Fibroblast of skin of right quadriceps (primary cell): Measurements from ENCODE around the gene ANO3.

Experiments used
- DNase-seq: peaks from one replicate; pipeline ENCODE4 v3.0.0-alpha.2; 2013

ANO3 gene

GRCh38 chr11:26649884-26650283, 318.0 kb downstream of the ANO3 start:
- DNase-seq: peak; percentile 74

DNA sequence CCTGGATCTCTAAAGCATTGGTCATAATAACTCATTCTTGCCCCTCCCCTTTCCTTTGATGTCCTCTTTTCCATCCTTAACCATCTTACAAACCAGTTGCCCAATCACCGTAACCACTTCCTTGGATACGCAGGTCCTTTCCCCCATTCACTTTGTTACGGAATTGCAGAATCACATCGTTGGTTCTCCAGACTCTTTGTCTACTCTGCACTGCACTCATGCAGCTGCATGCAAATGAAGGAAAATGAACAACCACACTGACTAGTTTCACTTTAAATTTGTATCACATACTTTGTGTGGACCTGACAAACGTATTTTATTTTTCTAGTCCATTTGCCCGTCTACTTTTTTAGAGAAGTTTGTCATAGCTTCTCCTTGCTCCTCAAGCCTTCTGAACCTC, 320.0 kb downstream of the ANO3 start:
- DNase-seq: no peak

GRCh38 chr11:26655287-26655686, 323.4 kb downstream of the ANO3 start:
- no peak for DNase-seq

DNA sequence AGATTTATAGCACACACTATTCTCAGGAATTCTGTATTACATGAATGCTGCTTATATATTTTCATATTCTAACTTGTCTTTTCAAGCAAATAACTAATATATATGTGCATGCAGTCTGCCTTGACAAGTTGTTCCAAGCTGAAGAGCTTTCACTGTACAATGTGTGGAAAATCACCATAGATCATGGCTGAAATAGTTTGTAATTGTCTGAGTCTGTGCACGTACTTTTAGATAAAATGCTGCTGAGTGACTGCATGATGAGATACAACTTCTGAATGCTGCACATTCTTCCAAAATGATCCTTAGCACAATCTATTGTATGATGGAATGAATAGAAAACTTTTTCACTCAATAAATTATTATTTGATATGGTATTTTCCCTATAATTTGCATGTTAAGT, 331.0 kb downstream of the ANO3 start:
- no peak for DNase-seq

DNA sequence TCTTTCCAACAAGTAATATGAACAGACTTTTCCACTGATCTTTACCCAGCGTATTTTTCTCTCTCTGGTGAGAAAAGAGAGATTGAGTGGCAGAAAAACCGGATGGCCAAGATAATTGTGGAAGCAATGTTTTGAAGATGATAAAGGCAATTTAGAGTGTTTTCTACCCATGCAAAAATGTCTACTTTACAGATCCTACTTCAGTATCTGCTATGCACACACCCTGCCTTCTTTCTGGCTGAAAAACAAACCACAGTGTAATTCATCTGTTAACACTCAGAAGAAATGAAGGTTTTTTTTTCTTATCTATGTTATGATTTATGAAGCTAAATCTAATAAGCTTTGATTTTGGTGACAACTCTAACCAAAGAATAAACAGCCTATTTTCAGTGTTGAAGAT, 333.1 kb downstream of the ANO3 start:
- no peak for DNase-seq

- no peak for DNase-seq
These were observed 334.0 kb downstream of the ANO3 start for GRCh38 chr11:26665946-26666345.

DNA sequence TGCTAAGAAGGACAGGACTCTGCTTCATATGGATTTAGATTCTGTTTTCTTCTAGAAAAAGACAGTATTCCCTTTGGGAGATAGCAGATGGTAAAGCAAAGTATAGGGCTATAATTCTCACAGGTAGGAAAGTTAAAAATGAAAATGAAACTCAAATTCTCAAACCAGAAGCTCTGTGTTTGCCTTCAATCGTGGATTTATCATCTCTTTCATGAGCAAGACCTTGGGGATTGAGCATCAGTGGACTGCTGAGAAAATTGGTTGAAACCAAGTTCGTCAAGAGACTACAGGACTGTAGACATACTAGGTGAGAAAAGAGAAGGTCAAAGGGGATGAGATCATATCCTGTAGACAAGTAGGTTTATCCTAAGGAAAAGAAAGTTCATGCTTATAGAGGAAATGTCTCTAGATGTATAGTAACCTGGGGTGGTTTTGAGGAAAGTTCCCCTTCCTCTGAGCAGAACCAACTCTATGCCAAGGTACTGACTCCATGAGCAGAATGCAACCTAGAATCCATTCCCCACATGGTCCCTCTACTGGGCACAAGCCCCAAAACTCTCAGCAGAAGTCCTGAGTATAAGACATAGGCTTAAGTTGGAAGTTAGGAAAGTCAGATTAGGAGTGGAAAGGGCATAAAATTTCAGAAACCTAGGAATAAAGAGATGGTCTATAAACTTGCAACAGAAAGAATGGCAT, 343.5 kb downstream of the ANO3 start:
- no peak for DNase-seq

DNA sequence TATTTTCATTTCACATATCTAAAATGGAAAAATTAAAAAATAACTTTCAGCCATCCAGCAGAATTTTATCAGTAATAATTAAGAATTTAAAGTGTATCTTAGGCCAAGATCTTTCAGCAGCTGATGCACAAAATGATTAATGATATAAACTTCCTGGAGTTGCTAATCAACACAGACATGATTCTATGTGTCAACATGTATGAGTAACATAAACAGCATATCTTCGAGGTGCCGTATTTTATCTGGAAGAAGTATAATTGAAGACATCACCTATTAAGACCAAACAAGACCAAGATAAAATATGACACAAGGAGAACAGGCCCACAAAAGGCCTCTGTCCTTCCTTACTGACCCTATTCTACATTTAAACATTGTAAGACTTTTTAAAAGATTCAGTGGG, 344.7 kb downstream of the ANO3 start:
- no peak for DNase-seq

- no peak for DNase-seq
These were observed 345.6 kb downstream of the ANO3 start for GRCh38 chr11:26677566-26677965.

DNA sequence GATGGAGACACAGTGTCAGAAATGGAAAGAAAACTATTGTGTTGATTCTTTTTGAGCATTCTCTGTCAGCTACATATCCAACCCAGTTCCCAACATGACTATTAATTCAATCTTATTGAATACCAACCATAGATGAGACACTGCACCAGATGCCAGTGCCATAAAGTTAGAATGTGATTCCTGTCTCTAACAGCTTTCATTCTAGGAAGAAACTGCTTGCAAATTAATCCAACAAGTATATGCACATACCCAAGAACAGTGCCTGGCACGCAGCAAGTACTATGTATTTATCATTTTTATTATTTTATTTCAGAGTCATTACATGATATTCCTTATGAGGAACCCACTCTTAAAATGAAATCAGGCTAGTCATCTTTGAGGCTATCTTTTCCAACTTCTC, 355.4 kb downstream of the ANO3 start:
- DNase-seq: no peak

- peak; percentile 18 for DNase-seq
These were observed 356.8 kb downstream of the ANO3 start for GRCh38 chr11:26688701-26689100.

GRCh38 chr11:26696330-26696729, 364.4 kb downstream of the ANO3 start:
- no peak for DNase-seq

GRCh38 chr11:26698224-26698623, 366.3 kb downstream of the ANO3 start:
- no peak for DNase-seq

- peak; percentile 26 for DNase-seq
These were observed 368.8 kb downstream of the ANO3 start for GRCh38 chr11:26700574-26701235.

DNA sequence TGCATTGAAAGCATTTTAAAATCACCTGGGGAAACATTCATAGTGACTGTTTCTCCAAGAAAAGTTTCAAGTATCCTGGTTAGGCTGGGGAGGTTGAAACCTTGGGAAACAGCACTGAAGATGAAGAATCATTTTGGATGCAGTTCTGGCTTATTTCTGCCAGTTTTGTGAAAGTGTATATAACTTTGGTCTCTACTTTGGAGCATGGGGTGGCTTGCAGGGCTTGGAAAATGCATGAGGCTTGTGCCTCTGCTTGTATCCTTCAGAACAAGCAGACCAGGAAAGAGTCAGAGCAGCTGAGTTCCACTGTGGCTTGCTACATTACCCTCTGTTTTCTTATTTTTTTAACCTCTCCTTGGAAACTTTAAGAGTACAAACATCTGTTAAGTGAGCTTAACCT, 370.5 kb downstream of the ANO3 start:
- DNase-seq: no peak

GRCh38 chr11:26703411-26704191, 371.7 kb downstream of the ANO3 start:
- no peak for DNase-seq

- DNase-seq: peak; percentile 3
These were observed 372.3 kb downstream of the ANO3 start for GRCh38 chr11:26704249-26704648.

- no peak for DNase-seq
These were observed 374.3 kb downstream of the ANO3 start for GRCh38 chr11:26706181-26706580.

GRCh38 chr11:26708736-26709456, 377.0 kb downstream of the ANO3 start:
- DNase-seq: peak; percentile 31

- DNase-seq: no peak
These were observed 378.6 kb downstream of the ANO3 start for GRCh38 chr11:26710489-26710888.

GRCh38 chr11:26712497-26712896, 380.6 kb downstream of the ANO3 start:
- DNase-seq: no peak
